Liver (tissue), 9 donors: ENCODE measurements around the gene ISM1. TPM values are rescaled to one million over a fixed set of nuclear protein-coding genes. Genes with fewer than 3 reads are reported as not detected.

Source experiments
- DNase-seq: peaks from one replicate; pipeline ENCODE4 v3.0.0-alpha.2; 2017; ENCODE audit warnings: low spot score
- H3K27ac ChIP-seq, 2 donors: one replicate each; pipeline ENCODE4 v1.7.0; 2013; ENCODE audit warnings: inconsistent platforms in 2 of 2, low read length in 2 of 2, control low read depth in 1 of 2, low read depth in 1 of 2, mild to moderate bottlenecking in 1 of 2
- H3K27me3 ChIP-seq, 4 donors: one replicate each; pipeline versions ENCODE4 v1.6.1 to v1.7.0; 2013; ENCODE audit warnings: low read length in 3 of 4, inconsistent platforms in 1 of 4, mild to moderate bottlenecking in 1 of 4, moderate library complexity in 1 of 4; ENCODE audit not compliant: control insufficient read depth in 4 of 4, insufficient read depth in 4 of 4
- H3K36me3 ChIP-seq, 4 donors: one replicate each; pipeline versions ENCODE4 v1.6.1 to v1.7.0; 2013; ENCODE audit warnings: low read length in 3 of 4, mild to moderate bottlenecking in 3 of 4, low read depth in 1 of 4, moderate library complexity in 1 of 4; ENCODE audit not compliant: control insufficient read depth in 4 of 4, insufficient read depth in 3 of 4
- H3K4me1 ChIP-seq, 4 donors: one replicate each; pipeline versions ENCODE4 v1.6.1 to v1.7.0; 2013; ENCODE audit warnings: low read length in 3 of 4, mild to moderate bottlenecking in 3 of 4, moderate library complexity in 1 of 4; ENCODE audit not compliant: control insufficient read depth in 4 of 4, insufficient read depth in 4 of 4
- H3K4me3 ChIP-seq, 3 donors: one replicate each; pipeline versions ENCODE4 v1.6.1 to v1.7.0; 2013; ENCODE audit warnings: low read length in 3 of 3, control low read depth in 1 of 3, low read depth in 1 of 3, mild to moderate bottlenecking in 1 of 3
- H3K9ac ChIP-seq, 2 donors: one replicate each; pipeline ENCODE4 v1.7.0; 2013; ENCODE audit warnings: low read length in 2 of 2, mild to moderate bottlenecking in 2 of 2, moderate library complexity in 2 of 2, control low read depth in 1 of 2, low read depth in 1 of 2
- H3K9me3 ChIP-seq, 4 donors: one replicate each; pipeline versions ENCODE4 v1.6.1 to v1.7.0; 2013; ENCODE audit warnings: low read length in 3 of 4; ENCODE audit not compliant: control insufficient read depth in 4 of 4
- CTCF ChIP-seq: fragments of 150-350 bp; IDR thresholded peaks from 2 replicates; pipeline ENCODE4 v1.5.1; 2017; ENCODE audit warnings: improper control_type of control experiment, low read depth, low read length; ENCODE audit not compliant: missing input control
- FOXA2 ChIP-seq: IDR thresholded peaks from 2 replicates; pipeline ENCODE4 v1.6.1; 2016; ENCODE audit warnings: antibody characterized with exemption
- GABPA ChIP-seq, 2 donors: IDR thresholded peaks in 1 of 2; conservative IDR thresholded peaks in 1 of 2; 2 replicates each; pipeline ENCODE4 v1.6.1; 2016; ENCODE audit warnings: antibody characterized with exemption in 2 of 2, mild to moderate bottlenecking in 1 of 2, moderate library complexity in 1 of 2
- HNF4G ChIP-seq: IDR thresholded peaks from 2 replicates; pipeline ENCODE4 v1.6.1; 2016; ENCODE audit warnings: antibody characterized with exemption
- JUND ChIP-seq, 2 donors: IDR thresholded peaks; 2 replicates each; pipeline ENCODE4 v1.6.1; 2016; ENCODE audit warnings: antibody characterized with exemption in 2 of 2
- MAX ChIP-seq: IDR thresholded peaks from 2 replicates; pipeline ENCODE4 v1.6.1; 2016; ENCODE audit warnings: antibody characterized with exemption
- RAD21 ChIP-seq, 2 donors: IDR thresholded peaks; 2 replicates each; pipeline ENCODE4 v1.6.1; 2016; ENCODE audit warnings: antibody characterized with exemption in 2 of 2, mild to moderate bottlenecking in 2 of 2
- SP1 ChIP-seq: IDR thresholded peaks from 2 replicates; pipeline ENCODE4 v1.6.1; 2018; ENCODE audit warnings: antibody characterized with exemption, mild to moderate bottlenecking
- YY1 ChIP-seq: IDR thresholded peaks from 2 replicates; pipeline ENCODE4 v1.6.1; 2016; ENCODE audit warnings: antibody characterized with exemption, mild to moderate bottlenecking
- WGBS: extraction: QIAGEN DNeasy Blood & Tissue Kit; methylation state at CpG from one replicate; pipeline ENCODE4 v1.1.7; 2013; 5-methylcytosine and 5-hydroxymethylcytosine counted together
- polyA plus RNA-seq, 2 donors: library from polyadenylated mRNA; stranded (reverse) in 1 of 2; unstranded in 1 of 2; fragments of 200-250 nt in 1 of 2; fragments of >200 nt in 1 of 2; fragmentation: Nextera tagmentation in 1 of 2; extraction: Ambion mirVana in 1 of 2; gene quantifications; one replicate each; pipeline versions ENCODE4 v1.2.1 to v1.2.3, GENCODE V29; 2013 to 2015
- total RNA-seq, 2 donors: library from RNA; depleted of rRNA; stranded (reverse); fragments of >200 nt; gene quantifications; one replicate each; pipeline ENCODE4 v1.2.3, GENCODE V29; 2014
- donor health status: healthy.
- donor health status: healthy.
- donor health status: healthy.
- donor health status: healthy.
- donor health status: healthy.

Gene ISM1
- total and polyA plus RNA-seq, 4 donors = 0.82 to 6.4 (median 1.2) TPM; not detected in 1

DNA sequence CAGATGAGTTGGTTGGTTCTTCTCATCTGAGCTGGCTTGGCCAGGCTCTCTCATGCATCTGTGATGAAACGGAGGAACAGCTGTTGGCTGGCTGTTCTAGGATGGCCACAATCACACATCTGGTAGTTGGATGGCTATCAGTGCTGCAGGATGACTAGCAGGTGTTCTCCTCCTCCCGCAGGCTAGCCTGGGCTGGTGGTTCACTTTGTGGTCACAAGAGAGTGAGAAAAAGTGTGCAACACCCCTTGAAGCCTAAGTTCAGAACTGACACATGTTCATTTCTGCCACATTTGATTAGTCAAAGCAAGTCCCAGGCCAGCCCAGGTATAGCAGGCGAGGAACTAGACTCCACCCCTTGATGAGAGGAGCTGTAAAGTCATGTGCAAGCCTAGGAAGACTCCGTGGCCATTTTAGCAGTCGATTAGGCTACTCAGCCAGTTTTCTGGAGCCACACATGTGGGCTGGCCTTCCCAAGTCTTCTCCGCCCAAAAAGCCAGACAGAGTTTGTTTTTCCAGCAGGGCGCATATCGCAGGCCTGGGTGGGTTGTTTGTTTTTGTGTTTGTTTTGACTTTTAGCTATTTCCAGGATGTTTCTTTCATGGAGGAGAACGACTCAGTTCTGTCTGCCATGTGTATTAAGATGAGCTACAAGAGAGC is 120.8 kb downstream of the ISM1 start:
- H3K4me1 ChIP-seq = no peaks in the 10 kb centered on the region
- H3K4me3 ChIP-seq = no peak overlapping the region
- H3K9ac ChIP-seq = no peak overlapping the region
- DNase-seq = no peak
- H3K9me3 ChIP-seq = no peaks in the 10 kb centered on the region
- TF ChIP-seq FOXA2 (no peak), RAD21 (IDR thresholded peaks at IDR 0.05) (no peak), JUND (IDR thresholded peaks at IDR 0.05) (no peak), GABPA (IDR thresholded peaks at IDR 0.05 in 1 of 2, conservative IDR thresholded peaks at IDR 0.05 in 1 of 2) (no peak), HNF4G (no peak), YY1 (no peak), MAX (no peak)
- no peaks in the 10 kb centered on the region for H3K27me3 ChIP-seq
- no peaks in the 10 kb centered on the region for H3K36me3 ChIP-seq
- H3K27ac ChIP-seq = no peak overlapping the region
- WGBS = 83% methylated on average over 9 of the region's 9 CpGs

GRCh38 chr20:13342469-13343242 is 121.6 kb downstream of the ISM1 start:
- Histone ChIP-seq H3K27me3 (no peaks in the 10 kb centered on the region), H3K27ac (no peak overlapping the region), H3K9ac (no peak overlapping the region), H3K4me1 (no peaks in the 10 kb centered on the region), H3K36me3 (no peaks in the 10 kb centered on the region), H3K4me3 (no peak overlapping the region), H3K9me3 (no peaks in the 10 kb centered on the region)
- 90% methylated on average over 12 of the region's 12 CpGs for WGBS
- no peak for DNase-seq
- TF ChIP-seq YY1 (no peak), MAX (no peak), RAD21 (IDR thresholded peaks at IDR 0.05) (no peak), FOXA2 (no peak), CTCF (no peak), SP1 (no peak)

GRCh38 chr20:13344671-13345070 is 123.6 kb downstream of the ISM1 start:
- Histone ChIP-seq H3K27me3 (no peaks in the 10 kb centered on the region), H3K9me3 (no peaks in the 10 kb centered on the region), H3K9ac (no peak overlapping the region), H3K27ac (no peak overlapping the region), H3K36me3 (no peaks in the 10 kb centered on the region), H3K4me1 (no peaks in the 10 kb centered on the region), H3K4me3 (no peak overlapping the region)
- DNase-seq = no peak
- TF ChIP-seq JUND (IDR thresholded peaks at IDR 0.05) = no peak
- TF ChIP-seq GABPA (IDR thresholded peaks at IDR 0.05 in 1 of 2, conservative IDR thresholded peaks at IDR 0.05 in 1 of 2) = no peak
- WGBS = 93% methylated on average over 9 of the region's 9 CpGs
